A549 (cell line): ENCODE data around the gene HAUS6.

ENCODE experiments used
- CBX8 ChIP-seq: fragments of 200-600 bp; sonication (generic); IDR thresholded peaks from 2 replicates; pipeline ENCODE4 v1.6.1; 2016
- MAFK ChIP-seq: fragments of 450-650 bp; IDR thresholded peaks from 2 replicates; pipeline ENCODE4 v1.6.1; 2014; ENCODE audit not compliant: partially characterized antibody
- POLR2A ChIP-seq: IDR thresholded peaks from 2 replicates; pipeline ENCODE4 v1.6.1; 2012; ENCODE audit warnings: mild to moderate bottlenecking, low read length
- RCOR1 ChIP-seq: fragments of 150-350 bp; IDR thresholded peaks from 2 replicates; pipeline ENCODE4 v1.6.1; 2014; ENCODE audit warnings: antibody characterized with exemption, low read length, low read depth
- ZFP36 ChIP-seq: fragments of 450-650 bp; IDR thresholded peaks from 2 replicates; pipeline ENCODE4 v1.6.1; 2014; ENCODE audit warnings: borderline replicate concordance; ENCODE audit not compliant: partially characterized antibody
- TF ChIP-seq, protein P1 (sequence below): fragments of >200 bp; sonication (Bioruptor Twin); formaldehyde crosslinking; IDR thresholded peaks from 3 replicates; pipeline ENCODE4 v1.5.1; 2016

GRCh38 chr9:19108038-19108437 lies 5.3 kb upstream of the HAUS6 start:
- no peak for TF ChIP-seq POLR2A
- TF ChIP-seq RCOR1 = no peak
- no peak for TF ChIP-seq MAFK
- TF ChIP-seq, protein P1, sequence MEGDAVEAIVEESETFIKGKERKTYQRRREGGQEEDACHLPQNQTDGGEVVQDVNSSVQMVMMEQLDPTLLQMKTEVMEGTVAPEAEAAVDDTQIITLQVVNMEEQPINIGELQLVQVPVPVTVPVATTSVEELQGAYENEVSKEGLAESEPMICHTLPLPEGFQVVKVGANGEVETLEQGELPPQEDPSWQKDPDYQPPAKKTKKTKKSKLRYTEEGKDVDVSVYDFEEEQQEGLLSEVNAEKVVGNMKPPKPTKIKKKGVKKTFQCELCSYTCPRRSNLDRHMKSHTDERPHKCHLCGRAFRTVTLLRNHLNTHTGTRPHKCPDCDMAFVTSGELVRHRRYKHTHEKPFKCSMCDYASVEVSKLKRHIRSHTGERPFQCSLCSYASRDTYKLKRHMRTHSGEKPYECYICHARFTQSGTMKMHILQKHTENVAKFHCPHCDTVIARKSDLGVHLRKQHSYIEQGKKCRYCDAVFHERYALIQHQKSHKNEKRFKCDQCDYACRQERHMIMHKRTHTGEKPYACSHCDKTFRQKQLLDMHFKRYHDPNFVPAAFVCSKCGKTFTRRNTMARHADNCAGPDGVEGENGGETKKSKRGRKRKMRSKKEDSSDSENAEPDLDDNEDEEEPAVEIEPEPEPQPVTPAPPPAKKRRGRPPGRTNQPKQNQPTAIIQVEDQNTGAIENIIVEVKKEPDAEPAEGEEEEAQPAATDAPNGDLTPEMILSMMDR = no peak
- no peak for TF ChIP-seq ZFP36
- TF ChIP-seq CBX8 = no peak
